GM12878 (cell line): Measurements from ENCODE around the gene CSNK1A1. TPM values are rescaled to one million over a fixed set of nuclear protein-coding genes. Genes with fewer than 3 reads are reported as not detected.

Experiments
- ATAC-seq: fragments of 200-7000 bp; cut with Tn5 transposase; 3 replicates; pipeline ENCODE4 v1.9.1; 2020; ENCODE audit warnings: mild to moderate bottlenecking, moderate library complexity
- BruUV-seq: library from RNA; stranded (reverse); fragments of 400-500 nt; replicated peaks from 2 replicates; lab custom pipeline; 2021; lab: Mats Ljungman, UMichigan
- CTCF ChIA-PET: fragments of 300-600 bp; sonication (Branson Sonifier 250); formaldehyde crosslinking; extraction: SDS; loops from one replicate; lab custom pipeline; 2021; ENCODE audit warnings: inconsistent platforms; lab: Yijun Ruan, JAX
- POLR2A ChIA-PET: fragments of 350-600 bp; formaldehyde crosslinking; extraction: SDS; loops from one replicate; lab custom pipeline; 2021; ENCODE audit warnings: inconsistent platforms; lab: Charles Lee
- RAD21 ChIA-PET: fragments of 300-600 bp; sonication (Branson Sonifier 250); formaldehyde crosslinking; loops from one replicate; lab custom pipeline; 2023; ENCODE audit warnings: antibody characterized with exemption; ENCODE audit not compliant: unreplicated experiment; lab: Charles Lee
- SMC1A ChIA-PET: fragments of 300-600 bp; sonication (Branson Sonifier 250); formaldehyde crosslinking; loops from one replicate; lab custom pipeline; 2023; ENCODE audit not compliant: unreplicated experiment, uncharacterized antibody; lab: Charles Lee
- DNase-seq: peaks from one replicate; pipeline ENCODE4 v3.0.0-alpha.2; 2011; ENCODE audit warnings: low read depth, low spot score
- FAIRE-seq: peaks from 3 replicates; lab custom pipeline; 2011; peaks lifted over from hg19 to GRCh38; lab: Jason Lieb, UNC
- H2AFZ ChIP-seq: 2 replicates; pipeline ENCODE4 v1.6.0; 2011; ENCODE audit warnings: low read depth, low read length, control low read depth; ENCODE audit not compliant: control insufficient read depth
- H3K27ac ChIP-seq: 2 replicates; pipeline ENCODE4 v1.5.1; 2011; ENCODE audit warnings: control low read depth; ENCODE audit not compliant: control insufficient read depth, insufficient read depth
- H3K27me3 ChIP-seq, 2 experiments: replicated peaks in 1 of 2; 2 replicates each; pipeline versions ENCODE4 v1.6.0 to v1.6.1; 2011; ENCODE audit warnings: low read length in 1 of 2; ENCODE audit not compliant: control insufficient read depth in 2 of 2, insufficient read depth in 2 of 2
- H3K36me3 ChIP-seq, 2 experiments: 2 replicates each; pipeline ENCODE4 v1.5.1; 2011; ENCODE audit warnings: low read length in 1 of 2; ENCODE audit not compliant: control insufficient read depth in 2 of 2, insufficient read depth in 2 of 2
- H3K4me1 ChIP-seq: 2 replicates; pipeline ENCODE4 v1.6.1; 2011; ENCODE audit warnings: mild to moderate bottlenecking, low read length, moderate library complexity, mixed read lengths; ENCODE audit not compliant: control insufficient read depth, insufficient read depth
- H3K4me2 ChIP-seq: 2 replicates; pipeline ENCODE4 v1.6.0; 2011; ENCODE audit warnings: control low read depth; ENCODE audit not compliant: control insufficient read depth, insufficient read depth
- H3K4me3 ChIP-seq: fragments of 200-600 bp; sonication (generic); 2 replicates; pipeline ENCODE4 v1.5.1; 2016
- H3K79me2 ChIP-seq: 2 replicates; pipeline ENCODE4 v1.6.0; 2011; ENCODE audit warnings: low read length; ENCODE audit not compliant: control insufficient read depth, insufficient read depth
- H3K9ac ChIP-seq: 2 replicates; pipeline ENCODE4 v1.8.0; 2011; ENCODE audit warnings: low read length, control low read depth, mixed read lengths; ENCODE audit not compliant: control insufficient read depth, insufficient read depth
- H3K9me3 ChIP-seq: replicated peaks from 3 replicates; pipeline ENCODE4 v1.5.1; 2011; ENCODE audit warnings: mild to moderate bottlenecking, low read length; ENCODE audit not compliant: control insufficient read depth, insufficient read depth
- H4K20me1 ChIP-seq: 2 replicates; pipeline ENCODE4 v1.6.0; 2011; ENCODE audit not compliant: control insufficient read depth, insufficient read depth
- ATF7 ChIP-seq: fragments of 450-650 bp; IDR thresholded peaks from 2 replicates; pipeline ENCODE4 v1.6.1; 2016; ENCODE audit warnings: low read depth, mild to moderate bottlenecking
- BCL11A ChIP-seq: IDR thresholded peaks from 2 replicates; pipeline ENCODE4 v1.6.1; 2011; ENCODE audit warnings: low read depth, low read length
- IRF5 ChIP-seq: fragments of 450-650 bp; IDR thresholded peaks from 2 replicates; pipeline ENCODE4 v1.6.1; 2017; ENCODE audit warnings: borderline replicate concordance
- SMAD1 ChIP-seq: fragments of 450-650 bp; IDR thresholded peaks from 2 replicates; pipeline ENCODE4 v1.6.1; 2018; ENCODE audit warnings: mild to moderate bottlenecking, low read depth; ENCODE audit not compliant: partially characterized antibody
- SMARCA5 ChIP-seq: fragments of 450-650 bp; IDR thresholded peaks from 2 replicates; pipeline ENCODE4 v1.6.1; 2017; ENCODE audit warnings: mild to moderate bottlenecking
- TBL1XR1 ChIP-seq: IDR thresholded peaks from 2 replicates; pipeline ENCODE4 v1.6.1; 2012; ENCODE audit warnings: low read depth, low read length, improper control_type of control experiment
- YBX1 ChIP-seq: fragments of 450-650 bp; IDR thresholded peaks from 2 replicates; pipeline ENCODE4 v1.6.1; 2016; ENCODE audit warnings: antibody characterized with exemption
- ZNF622 ChIP-seq: fragments of 450-650 bp; IDR thresholded peaks from 2 replicates; pipeline ENCODE4 v1.6.1; 2017; ENCODE audit warnings: mild to moderate bottlenecking, inconsistent platforms
- WGBS: methylation state at CpG from one replicate; pipeline ENCODE4 v1.1.6; 2016; ENCODE audit warnings: low lambda C conversion rate; ENCODE audit not compliant: insufficient replicate concordance, insufficient coverage; ENCODE audit errors: missing lambda C conversion rate; 5-methylcytosine and 5-hydroxymethylcytosine counted together
- in situ Hi-C: fragments of 300-500 bp; cut with MboI; formaldehyde crosslinking; loops from 9 replicates; pipeline ENCODE4 v1.14.3; 2018; ENCODE audit warnings: mixed read lengths
- intact Hi-C: fragments of 100-400 bp; cut with micrococcal nuclease; formaldehyde crosslinking; loops from one replicate; pipeline ENCODE4 v1.14.2; 2022; ENCODE audit not compliant: unreplicated experiment
- polyA plus RNA-seq, 11 experiments: library from polyadenylated mRNA; depleted of rRNA in 4 of 11; unstranded in 6 of 11; stranded (reverse) in 5 of 11; fragments of >200 nt; fragmentation: Nextera tagmentation in 4 of 11; fragmentation: Illumina TruSeq in 1 of 11; extraction: Ambion mirVana in 4 of 11; extraction: Trizol in 1 of 11; gene quantifications; 1 replicate in 1 of 11; 2 replicates in 10 of 11; pipeline versions ENCODE4 v1.2.1 to v1.2.3, GENCODE V29; 2011 to 2016; ENCODE audit warnings: inconsistent platforms in 2 of 11, missing spikeins in 2 of 11, low read depth in 1 of 11
- total RNA-seq, 4 experiments: library from RNA; depleted of rRNA in 3 of 4; stranded (reverse); fragments of >200 nt in 3 of 4; fragmentation: Illumina TruSeq in 1 of 4; extraction: Trizol in 1 of 4; gene quantifications; 2 replicates each; pipeline versions ENCODE4 v1.2.1 to v1.2.3, GENCODE V29; 2013 to 2021
- TF ChIP-seq, protein P1 (sequence below): fragments of 450-650 bp; IDR thresholded peaks from 2 replicates; pipeline ENCODE4 v1.6.1; 2017; ENCODE audit warnings: antibody characterized with exemption, mild to moderate bottlenecking, moderate library complexity
- TF ChIP-seq, protein P2 (sequence below): fragments of 150-350 bp; IDR thresholded peaks from 2 replicates; pipeline ENCODE4 v1.6.1; 2016; ENCODE audit warnings: low read depth, low read length

Gene CSNK1A1
- total and polyA plus RNA-seq, 10 of the 15 experiments (the other 5 are each of a cell fraction or from before 2014, with no cell fraction given), result 53.3 to 155 (median 133) TPM

- no peaks in the 10 kb centered on the region for H4K20me1 ChIP-seq
- H3K4me1 ChIP-seq, result no peaks in the 10 kb centered on the region
- CTCF ChIA-PET, result interaction anchor here (0.9 to 2.3 kb wide), 3 partner anchors 21 to 87 kb away, joined by 4 to 7 read pairs (median 5); no protein-coding TSS in a partner anchor
- no peak overlapping the region for H3K4me2 ChIP-seq
- DNase-seq (no peak), FAIRE-seq (no peak)
- RAD21 ChIA-PET, result no interaction called here
- BruUV-seq, result no TSS peak
- H2AFZ ChIP-seq, result no peak overlapping the region
- 57% methylated on average over 13 of the region's 13 CpGs for WGBS
- in situ Hi-C loops, result no loop called here
- TF ChIP-seq ZNF622 (no peak), BCL11A (no peak), YBX1 (no peak), IRF5 (no peak), SMARCA5 (no peak), ATF7 (no peak), TBL1XR1 (no peak), SMAD1 (no peak)
- TF ChIP-seq, protein P1, sequence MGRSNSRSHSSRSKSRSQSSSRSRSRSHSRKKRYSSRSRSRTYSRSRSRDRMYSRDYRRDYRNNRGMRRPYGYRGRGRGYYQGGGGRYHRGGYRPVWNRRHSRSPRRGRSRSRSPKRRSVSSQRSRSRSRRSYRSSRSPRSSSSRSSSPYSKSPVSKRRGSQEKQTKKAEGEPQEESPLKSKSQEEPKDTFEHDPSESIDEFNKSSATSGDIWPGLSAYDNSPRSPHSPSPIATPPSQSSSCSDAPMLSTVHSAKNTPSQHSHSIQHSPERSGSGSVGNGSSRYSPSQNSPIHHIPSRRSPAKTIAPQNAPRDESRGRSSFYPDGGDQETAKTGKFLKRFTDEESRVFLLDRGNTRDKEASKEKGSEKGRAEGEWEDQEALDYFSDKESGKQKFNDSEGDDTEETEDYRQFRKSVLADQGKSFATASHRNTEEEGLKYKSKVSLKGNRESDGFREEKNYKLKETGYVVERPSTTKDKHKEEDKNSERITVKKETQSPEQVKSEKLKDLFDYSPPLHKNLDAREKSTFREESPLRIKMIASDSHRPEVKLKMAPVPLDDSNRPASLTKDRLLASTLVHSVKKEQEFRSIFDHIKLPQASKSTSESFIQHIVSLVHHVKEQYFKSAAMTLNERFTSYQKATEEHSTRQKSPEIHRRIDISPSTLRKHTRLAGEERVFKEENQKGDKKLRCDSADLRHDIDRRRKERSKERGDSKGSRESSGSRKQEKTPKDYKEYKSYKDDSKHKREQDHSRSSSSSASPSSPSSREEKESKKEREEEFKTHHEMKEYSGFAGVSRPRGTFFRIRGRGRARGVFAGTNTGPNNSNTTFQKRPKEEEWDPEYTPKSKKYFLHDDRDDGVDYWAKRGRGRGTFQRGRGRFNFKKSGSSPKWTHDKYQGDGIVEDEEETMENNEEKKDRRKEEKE, result no peak
- TF ChIP-seq, protein P2, sequence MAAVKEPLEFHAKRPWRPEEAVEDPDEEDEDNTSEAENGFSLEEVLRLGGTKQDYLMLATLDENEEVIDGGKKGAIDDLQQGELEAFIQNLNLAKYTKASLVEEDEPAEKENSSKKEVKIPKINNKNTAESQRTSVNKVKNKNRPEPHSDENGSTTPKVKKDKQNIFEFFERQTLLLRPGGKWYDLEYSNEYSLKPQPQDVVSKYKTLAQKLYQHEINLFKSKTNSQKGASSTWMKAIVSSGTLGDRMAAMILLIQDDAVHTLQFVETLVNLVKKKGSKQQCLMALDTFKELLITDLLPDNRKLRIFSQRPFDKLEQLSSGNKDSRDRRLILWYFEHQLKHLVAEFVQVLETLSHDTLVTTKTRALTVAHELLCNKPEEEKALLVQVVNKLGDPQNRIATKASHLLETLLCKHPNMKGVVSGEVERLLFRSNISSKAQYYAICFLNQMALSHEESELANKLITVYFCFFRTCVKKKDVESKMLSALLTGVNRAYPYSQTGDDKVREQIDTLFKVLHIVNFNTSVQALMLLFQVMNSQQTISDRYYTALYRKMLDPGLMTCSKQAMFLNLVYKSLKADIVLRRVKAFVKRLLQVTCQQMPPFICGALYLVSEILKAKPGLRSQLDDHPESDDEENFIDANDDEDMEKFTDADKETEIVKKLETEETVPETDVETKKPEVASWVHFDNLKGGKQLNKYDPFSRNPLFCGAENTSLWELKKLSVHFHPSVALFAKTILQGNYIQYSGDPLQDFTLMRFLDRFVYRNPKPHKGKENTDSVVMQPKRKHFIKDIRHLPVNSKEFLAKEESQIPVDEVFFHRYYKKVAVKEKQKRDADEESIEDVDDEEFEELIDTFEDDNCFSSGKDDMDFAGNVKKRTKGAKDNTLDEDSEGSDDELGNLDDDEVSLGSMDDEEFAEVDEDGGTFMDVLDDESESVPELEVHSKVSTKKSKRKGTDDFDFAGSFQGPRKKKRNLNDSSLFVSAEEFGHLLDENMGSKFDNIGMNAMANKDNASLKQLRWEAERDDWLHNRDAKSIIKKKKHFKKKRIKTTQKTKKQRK, result no peak
- TF ChIP-seq, all 136 proteins: peak for 0
- POLR2A ChIA-PET, result interaction anchor here (0.7 kb wide), 1 partner anchor 44 kb away, joined by 4 read pairs; no protein-coding TSS in a partner anchor
- Histone ChIP-seq H3K9me3 (no peaks in the 10 kb centered on the region), H3K27ac (no peak overlapping the region), H3K9ac (no peak overlapping the region), H3K36me3 (no peaks in the 10 kb centered on the region), H3K4me3 (no peak overlapping the region), H3K27me3 (no peaks in the 10 kb centered on the region), H3K79me2 (no peaks in the 10 kb centered on the region)
- intact Hi-C loops, result no loop called here
- SMC1A ChIA-PET, result interaction anchor here (0.8 kb wide), 1 partner anchor 15 kb away, joined by 3 read pairs; no protein-coding TSS in a partner anchor
- ATAC-seq, result peak; percentile 32
Measured at GRCh38 chr5:149455889-149456409, 95.3 kb downstream of the CSNK1A1 start.
